Erythroblast (primary cell): Measurements from ENCODE around the gene DAGLA.

ENCODE experiments used
- GATA1 ChIP-seq: IDR thresholded peaks from 2 replicates; pipeline ENCODE4 v1.6.1; 2011; ENCODE audit warnings: low read depth, mild to moderate bottlenecking, control low read depth, low read length, moderate library complexity
- POLR2A ChIP-seq: IDR thresholded peaks from 2 replicates; pipeline ENCODE4 v1.6.1; 2011; ENCODE audit warnings: mild to moderate bottlenecking, low read length

- TF ChIP-seq POLR2A (no peak), GATA1 (no peak)
Observed at GRCh38 chr11:61659413-61660196, 20.6 kb upstream of the DAGLA start.
